ENCODE data around the gene TCHP. TPM values are rescaled to one million over a fixed set of nuclear protein-coding genes. Genes with fewer than 3 reads are reported as not detected.

The TCHP gene
- total and polyA plus RNA-seq, 12 donors = 7.0 to 14.1 (median 9.1) TPM

- whole genome bisulfite sequencing, 2 donors = 43 to 64% methylated on average over 7 of the region's 7 CpGs
- intact Hi-C loops (cut with DNase I) = no loop called here
- Histone ChIP-seq H3K27ac (peak overlapping the region in 9 of 10 donors; percentile 65 to 83 (median 73)), H3K36me3 (peaks cover 0 to 100% (median 53%) of the 10 kb centered on the region in 9 donors), H3K4me1 (peaks cover 3 to 66% (median 60%) of the 10 kb centered on the region in 9 donors), H3K4me3 (no peak overlapping the region), H3K9me3 (no peaks in the 10 kb centered on the region), H3K27me3 (no peaks in the 10 kb centered on the region)
- ATAC-seq (peak in 7 of 8 donors; percentile 23 to 73 (median 48)), DNase-seq (peak; percentile 29 to 50)
- TF ChIP-seq, protein P1, sequence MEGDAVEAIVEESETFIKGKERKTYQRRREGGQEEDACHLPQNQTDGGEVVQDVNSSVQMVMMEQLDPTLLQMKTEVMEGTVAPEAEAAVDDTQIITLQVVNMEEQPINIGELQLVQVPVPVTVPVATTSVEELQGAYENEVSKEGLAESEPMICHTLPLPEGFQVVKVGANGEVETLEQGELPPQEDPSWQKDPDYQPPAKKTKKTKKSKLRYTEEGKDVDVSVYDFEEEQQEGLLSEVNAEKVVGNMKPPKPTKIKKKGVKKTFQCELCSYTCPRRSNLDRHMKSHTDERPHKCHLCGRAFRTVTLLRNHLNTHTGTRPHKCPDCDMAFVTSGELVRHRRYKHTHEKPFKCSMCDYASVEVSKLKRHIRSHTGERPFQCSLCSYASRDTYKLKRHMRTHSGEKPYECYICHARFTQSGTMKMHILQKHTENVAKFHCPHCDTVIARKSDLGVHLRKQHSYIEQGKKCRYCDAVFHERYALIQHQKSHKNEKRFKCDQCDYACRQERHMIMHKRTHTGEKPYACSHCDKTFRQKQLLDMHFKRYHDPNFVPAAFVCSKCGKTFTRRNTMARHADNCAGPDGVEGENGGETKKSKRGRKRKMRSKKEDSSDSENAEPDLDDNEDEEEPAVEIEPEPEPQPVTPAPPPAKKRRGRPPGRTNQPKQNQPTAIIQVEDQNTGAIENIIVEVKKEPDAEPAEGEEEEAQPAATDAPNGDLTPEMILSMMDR (IDR thresholded peaks at IDR 0.05) = peak in 1 of 9 donors; percentile 8
Observed at GRCh38 chr12:109951751-109952150, 51.7 kb downstream of the TCHP start.

DNA sequence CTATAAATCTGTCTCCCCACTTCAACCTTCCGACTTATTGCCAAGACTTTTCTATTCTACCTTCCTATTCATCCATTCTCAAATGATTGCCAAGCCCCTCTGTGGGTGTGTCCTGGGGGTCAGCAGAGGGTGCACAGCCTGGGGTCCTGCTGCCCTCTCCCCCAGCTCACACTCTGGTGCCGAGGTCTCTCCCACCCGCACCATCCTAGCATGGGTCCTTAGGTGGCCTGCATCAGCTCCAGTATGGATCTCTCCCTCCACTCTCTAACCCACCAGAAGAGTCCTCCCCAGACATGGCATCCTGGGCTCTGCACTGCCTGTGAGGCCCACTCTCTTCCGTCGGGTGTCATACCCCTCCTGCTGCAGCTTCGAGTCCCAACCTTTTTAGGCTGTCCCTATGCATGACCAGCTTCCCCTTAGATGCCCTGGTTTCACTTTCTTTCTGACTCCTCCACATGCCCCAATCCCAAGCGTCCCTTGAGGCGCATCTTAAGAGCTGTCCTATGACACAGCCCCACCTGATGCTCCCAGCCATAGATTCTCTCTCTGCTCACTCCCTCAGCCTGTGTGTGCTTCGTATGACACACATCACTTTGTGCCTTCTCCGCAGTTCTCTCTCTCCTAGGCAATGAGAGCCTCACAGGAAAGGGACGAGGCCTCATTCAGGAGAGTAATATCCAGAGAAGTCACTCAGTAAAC is 52.2 kb downstream of the TCHP start:
- Histone ChIP-seq H3K9me3 (no peaks in the 10 kb centered on the region), H3K27me3 (no peaks in the 10 kb centered on the region), H3K4me3 (no peak overlapping the region), H3K27ac (peak overlapping the region in 9 of 10 donors; percentile 65 to 83 (median 73)), H3K36me3 (peaks cover 0 to 100% (median 54%) of the 10 kb centered on the region in 9 donors), H3K4me1 (peaks cover 3 to 61% (median 54%) of the 10 kb centered on the region in 9 donors)
- WGBS, 2 donors = 78 to 84% methylated on average over 11 of the region's 11 CpGs
- intact Hi-C loops (cut with DNase I) = no loop called here
- TF ChIP-seq, protein P1 (IDR thresholded peaks at IDR 0.05) = no peak
- ATAC-seq (peak in 7 of 8 donors; percentile 10 to 63 (median 23)), DNase-seq (no peak)

DNA sequence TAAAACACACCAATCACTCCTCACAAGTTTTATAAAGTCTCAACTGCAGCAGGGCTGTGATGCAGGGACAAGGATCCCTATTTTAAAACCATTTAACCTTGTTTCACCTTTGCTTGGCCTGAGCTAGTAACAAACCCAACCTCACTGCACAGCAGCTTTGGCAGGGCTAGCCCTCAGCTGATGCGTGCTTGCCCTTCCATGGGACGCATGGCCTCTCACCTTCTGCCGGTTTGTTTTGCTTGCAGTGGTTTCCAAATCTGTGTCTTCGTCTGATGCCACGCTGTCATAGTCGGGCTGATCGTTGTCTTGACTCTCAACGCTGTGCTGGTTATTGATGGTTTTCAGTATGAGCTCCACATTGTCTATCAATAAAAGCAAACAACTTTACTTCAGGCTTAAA is 52.8 kb downstream of the TCHP start:
- Histone ChIP-seq H3K4me1 (peaks cover 3 to 56% (median 49%) of the 10 kb centered on the region in 9 donors), H3K9me3 (no peaks in the 10 kb centered on the region), H3K4me3 (no peak overlapping the region), H3K27me3 (no peaks in the 10 kb centered on the region), H3K36me3 (peaks cover 0 to 100% (median 57%) of the 10 kb centered on the region in 9 donors), H3K27ac (peak overlapping the region in 9 of 10 donors; percentile 65 to 83 (median 73))
- TF ChIP-seq, protein P1 (IDR thresholded peaks at IDR 0.05) = no peak
- 47 to 71% methylated on average over 8 of the region's 8 CpGs for WGBS, 2 donors
- DNase-seq (peak; percentile 52 to 54), ATAC-seq (peak; percentile 46 to 84 (median 74))
- intact Hi-C loops (cut with DNase I) = no loop called here

GRCh38 chr12:109953656-109954055 is 53.6 kb downstream of the TCHP start:
- H3K9me3 ChIP-seq = no peaks in the 10 kb centered on the region
- 88 to 90% methylated on average over 5 of the region's 5 CpGs for WGBS, 2 donors
- H3K4me3 ChIP-seq = no peak overlapping the region
- no peak for ATAC-seq
- no peaks in the 10 kb centered on the region for H3K27me3 ChIP-seq
- H3K36me3 ChIP-seq = peaks cover 0 to 100% (median 65%) of the 10 kb centered on the region in 9 donors
- intact Hi-C loops (cut with DNase I) = no loop called here
- DNase-seq = no peak
- TF ChIP-seq, protein P1 (IDR thresholded peaks at IDR 0.05) = no peak
- peak overlapping the region in 9 of 10 donors; percentile 65 to 83 (median 73) for H3K27ac ChIP-seq
- H3K4me1 ChIP-seq = peaks cover 3 to 48% (median 41%) of the 10 kb centered on the region in 9 donors
